ENCODE data around the gene AICDA.

Gene AICDA

DNA sequence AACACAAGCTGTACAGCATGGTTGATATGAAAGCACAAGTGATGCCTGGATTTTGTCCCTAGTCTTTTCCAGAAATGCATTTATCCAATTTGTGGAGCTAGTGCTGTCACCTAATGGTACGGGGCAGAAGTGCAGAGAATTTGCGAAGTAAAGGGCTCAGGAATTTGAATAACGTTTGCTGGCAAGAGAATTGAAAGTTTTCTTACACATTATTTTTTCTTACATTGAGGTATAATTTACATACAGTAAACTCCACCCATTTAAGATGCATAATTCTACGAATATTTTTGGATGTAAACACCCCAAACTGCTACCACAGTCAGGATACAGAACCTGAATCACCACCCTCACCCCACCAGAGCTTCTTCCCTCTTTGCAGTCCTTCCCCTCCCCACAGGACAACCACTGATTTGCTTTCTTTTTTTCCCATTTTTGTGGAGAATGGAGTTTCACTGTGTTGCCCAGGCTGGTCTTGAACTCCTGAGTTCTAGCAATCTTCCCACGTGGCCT is 3.5 kb downstream of the AICDA start:
- peak overlapping the region; percentile 99 for H3K4me2 ChIP-seq (ENCODE audit: low read length)

GRCh38 chr12:8606890-8607289 is 5.8 kb downstream of the AICDA start:
- H3K79me2 ChIP-seq (ENCODE audit: low read length) = peaks cover 61% of the 10 kb centered on the region
- peak overlapping the region; percentile 48 for H3K4me2 ChIP-seq (ENCODE audit: low read length)
- peaks cover 75% of the 10 kb centered on the region for H3K36me3 ChIP-seq (replicated peaks; ENCODE audit: low read depth, low read length)
- TF ChIP-seq, protein P1, sequence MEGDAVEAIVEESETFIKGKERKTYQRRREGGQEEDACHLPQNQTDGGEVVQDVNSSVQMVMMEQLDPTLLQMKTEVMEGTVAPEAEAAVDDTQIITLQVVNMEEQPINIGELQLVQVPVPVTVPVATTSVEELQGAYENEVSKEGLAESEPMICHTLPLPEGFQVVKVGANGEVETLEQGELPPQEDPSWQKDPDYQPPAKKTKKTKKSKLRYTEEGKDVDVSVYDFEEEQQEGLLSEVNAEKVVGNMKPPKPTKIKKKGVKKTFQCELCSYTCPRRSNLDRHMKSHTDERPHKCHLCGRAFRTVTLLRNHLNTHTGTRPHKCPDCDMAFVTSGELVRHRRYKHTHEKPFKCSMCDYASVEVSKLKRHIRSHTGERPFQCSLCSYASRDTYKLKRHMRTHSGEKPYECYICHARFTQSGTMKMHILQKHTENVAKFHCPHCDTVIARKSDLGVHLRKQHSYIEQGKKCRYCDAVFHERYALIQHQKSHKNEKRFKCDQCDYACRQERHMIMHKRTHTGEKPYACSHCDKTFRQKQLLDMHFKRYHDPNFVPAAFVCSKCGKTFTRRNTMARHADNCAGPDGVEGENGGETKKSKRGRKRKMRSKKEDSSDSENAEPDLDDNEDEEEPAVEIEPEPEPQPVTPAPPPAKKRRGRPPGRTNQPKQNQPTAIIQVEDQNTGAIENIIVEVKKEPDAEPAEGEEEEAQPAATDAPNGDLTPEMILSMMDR (IDR thresholded peaks at IDR 0.05; ENCODE audit: low read depth, low read length) = no peak
- TF ChIP-seq EZH2phosphoT487 (IDR thresholded peaks at IDR 0.05; ENCODE audit: low read depth) = no peak
- H4K20me1 ChIP-seq (ENCODE audit: insufficient read depth, low read length) = peaks cover 54% of the 10 kb centered on the region
- H3K4me1 ChIP-seq (ENCODE audit: low read length) = peaks cover 56% of the 10 kb centered on the region
- H3K9ac ChIP-seq (ENCODE audit: low read length) = no peak overlapping the region; the same call in 1 of the 2 replicates
- no peak overlapping the region for H2AFZ ChIP-seq (ENCODE audit: low read depth, low read length)
- peak overlapping the region; percentile 55 for H3K27ac ChIP-seq (ENCODE audit: low read length)
- H3K4me3 ChIP-seq (ENCODE audit: low read length) = no peak overlapping the region
- H3K9me3 ChIP-seq (ENCODE audit: insufficient read depth, low read length) = no peaks in the 10 kb centered on the region
- H3K27me3 ChIP-seq (ENCODE audit: low read depth, low read length) = no peaks in the 10 kb centered on the region

More for the DNA sequence above, 3.5 kb downstream of the AICDA start:
- peak overlapping the region; percentile 98 for H3K27ac ChIP-seq (ENCODE audit: low read length)
- H2AFZ ChIP-seq (ENCODE audit: low read depth, low read length) = no peak overlapping the region
- H3K9me3 ChIP-seq (ENCODE audit: insufficient read depth, low read length) = no peaks in the 10 kb centered on the region
- no peak for TF ChIP-seq EZH2phosphoT487 (IDR thresholded peaks at IDR 0.05; ENCODE audit: low read depth)
- TF ChIP-seq, protein P1 (IDR thresholded peaks at IDR 0.05; ENCODE audit: low read depth, low read length) = peak; percentile 90
- peak overlapping the region; percentile 89 for H3K4me3 ChIP-seq (ENCODE audit: low read length)
- H3K27me3 ChIP-seq (ENCODE audit: low read depth, low read length) = no peaks in the 10 kb centered on the region
- H4K20me1 ChIP-seq (ENCODE audit: insufficient read depth, low read length) = peaks cover 43% of the 10 kb centered on the region
- H3K79me2 ChIP-seq (ENCODE audit: low read length) = peaks cover 75% of the 10 kb centered on the region
- peaks cover 64% of the 10 kb centered on the region for H3K36me3 ChIP-seq (replicated peaks; ENCODE audit: low read depth, low read length)
- peak overlapping the region; percentile 99 for H3K9ac ChIP-seq (ENCODE audit: low read length)
- peaks cover 68% of the 10 kb centered on the region for H3K4me1 ChIP-seq (ENCODE audit: low read length)

- Histone ChIP-seq H3K4me3 (ENCODE audit: low read length) (no peak overlapping the region), H3K36me3 (replicated peaks; ENCODE audit: low read depth, low read length) (peaks cover 70% of the 10 kb centered on the region), H2AFZ (ENCODE audit: low read depth, low read length) (no peak overlapping the region), H3K27me3 (ENCODE audit: low read depth, low read length) (no peaks in the 10 kb centered on the region), H3K27ac (ENCODE audit: low read length) (no peak overlapping the region), H4K20me1 (ENCODE audit: insufficient read depth, low read length) (peaks cover 54% of the 10 kb centered on the region), H3K4me2 (ENCODE audit: low read length) (no peak overlapping the region), H3K79me2 (ENCODE audit: low read length) (peaks cover 42% of the 10 kb centered on the region), H3K9me3 (ENCODE audit: insufficient read depth, low read length) (no peaks in the 10 kb centered on the region), H3K4me1 (ENCODE audit: low read length) (peaks cover 64% of the 10 kb centered on the region), H3K9ac (ENCODE audit: low read length) (no peak overlapping the region)
- TF ChIP-seq EZH2phosphoT487 (IDR thresholded peaks at IDR 0.05; ENCODE audit: low read depth) = no peak
- TF ChIP-seq, protein P1 (IDR thresholded peaks at IDR 0.05; ENCODE audit: low read depth, low read length) = no peak
These were observed 7.6 kb downstream of the AICDA start for GRCh38 chr12:8605057-8605456.

GRCh38 chr12:8603856-8604255 is 8.8 kb downstream of the AICDA start:
- Histone ChIP-seq H3K27me3 (ENCODE audit: low read depth, low read length) (no peaks in the 10 kb centered on the region), H3K36me3 (replicated peaks; ENCODE audit: low read depth, low read length) (peaks cover 60% of the 10 kb centered on the region), H3K4me3 (ENCODE audit: low read length) (no peak overlapping the region), H2AFZ (ENCODE audit: low read depth, low read length) (no peak overlapping the region), H3K9me3 (ENCODE audit: insufficient read depth, low read length) (no peaks in the 10 kb centered on the region), H4K20me1 (ENCODE audit: insufficient read depth, low read length) (peaks cover 52% of the 10 kb centered on the region), H3K4me2 (ENCODE audit: low read length) (no peak overlapping the region), H3K4me1 (ENCODE audit: low read length) (peaks cover 52% of the 10 kb centered on the region), H3K79me2 (ENCODE audit: low read length) (peaks cover 30% of the 10 kb centered on the region), H3K9ac (ENCODE audit: low read length) (no peak overlapping the region), H3K27ac (ENCODE audit: low read length) (no peak overlapping the region)
- no peak for TF ChIP-seq EZH2phosphoT487 (IDR thresholded peaks at IDR 0.05; ENCODE audit: low read depth)
- TF ChIP-seq, protein P1 (IDR thresholded peaks at IDR 0.05; ENCODE audit: low read depth, low read length) = peak; percentile 21; the same call in 1 of the 2 replicates

All from OCI-LY3 (cell line).